ES-I3 (cell line): ENCODE results near the gene DDIT3.
A peak's percentile ranks its signal among the peaks of the same experiment; 100 is the strongest.

ENCODE experiments used
- H3K36me3 ChIP-seq: 2 replicates; pipeline ENCODE4 v1.6.1; 2013; ENCODE audit warnings: mild to moderate bottlenecking, low read length, control low read depth, moderate library complexity; ENCODE audit not compliant: insufficient read depth
- H3K4me1 ChIP-seq: 2 replicates; pipeline ENCODE4 v1.6.1; 2013; ENCODE audit warnings: mild to moderate bottlenecking, control low read depth, low read length; ENCODE audit not compliant: insufficient read depth
- H3K9ac ChIP-seq: 2 replicates; pipeline ENCODE4 v1.6.1; 2013; ENCODE audit warnings: low read depth, mild to moderate bottlenecking, low read length, moderate library complexity
- H3K9me3 ChIP-seq: 2 replicates; pipeline ENCODE4 v1.6.1; 2013; ENCODE audit warnings: mild to moderate bottlenecking, low read length, moderate library complexity; ENCODE audit not compliant: control insufficient read depth, insufficient read depth

DDIT3 gene

GRCh38 chr12:57550641-57551549 is 30.6 kb upstream of the DDIT3 start:
- Histone ChIP-seq H3K4me1 (peaks cover 21% of the 10 kb centered on the region), H3K9ac (peak overlapping the region; percentile 46; the same call in 1 of the 2 replicates), H3K9me3 (no peaks in the 10 kb centered on the region), H3K36me3 (no peaks in the 10 kb centered on the region)

- Histone ChIP-seq H3K9ac (peak within 1 kb of the TSS; percentile 46), H3K4me1 (peaks cover 26% of the 10 kb centered on the region), H3K9me3 (no peaks in the 10 kb centered on the region), H3K36me3 (no peaks in the 10 kb centered on the region; the same call in 1 of the 2 replicates)
Measured at GRCh38 chr12:57549909-57550640, 29.8 kb upstream of the DDIT3 start, which contains the start of gene KIF5A. Gene KIF5A (plus strand): TSS chr12:57550044. CDS start chr12:57550272, 228 bp downstream.

DNA sequence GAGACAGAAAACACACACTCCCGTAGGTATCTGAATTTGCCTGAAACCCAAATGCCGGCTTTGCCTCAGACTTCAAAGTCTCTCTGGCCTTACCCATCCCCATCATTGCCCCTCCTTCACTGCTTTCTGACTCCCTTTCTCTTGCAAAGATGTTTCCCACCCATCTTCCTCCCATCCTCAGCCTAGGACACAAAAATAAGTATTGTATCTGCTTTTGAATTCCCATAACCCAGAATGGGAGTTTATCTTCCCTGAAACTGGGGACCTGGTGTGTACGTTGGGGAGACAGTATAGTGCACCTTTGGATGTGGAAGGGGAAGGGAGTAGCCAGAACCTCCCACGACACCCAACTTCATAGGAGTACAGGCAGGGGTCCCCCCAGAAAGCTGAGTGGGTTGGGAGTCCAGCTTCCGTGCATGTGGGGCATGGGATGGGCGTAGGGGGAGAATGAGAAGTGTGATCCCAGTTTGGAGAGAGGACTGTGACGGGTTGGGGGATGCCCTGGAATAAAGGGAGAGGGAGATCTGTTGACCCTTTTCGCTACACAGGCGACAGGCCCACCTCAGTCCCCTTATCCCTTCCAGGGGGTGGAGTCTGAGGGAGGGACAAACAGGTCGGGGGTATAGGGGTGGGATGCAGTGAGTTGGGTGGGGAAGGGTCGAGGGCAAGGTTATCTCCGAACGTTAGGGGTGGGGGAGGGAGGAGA is 29.0 kb upstream of the DDIT3 start:
- H3K9me3 ChIP-seq, result no peaks in the 10 kb centered on the region
- H3K36me3 ChIP-seq, result peaks cover 3% of the 10 kb centered on the region; the same call in 1 of the 2 replicates
- peaks cover 26% of the 10 kb centered on the region for H3K4me1 ChIP-seq
- peak overlapping the region; percentile 46 for H3K9ac ChIP-seq

GRCh38 chr12:57548488-57548887 is 28.2 kb upstream of the DDIT3 start:
- Histone ChIP-seq H3K9ac (no peak overlapping the region), H3K4me1 (peaks cover 26% of the 10 kb centered on the region), H3K36me3 (peaks cover 3% of the 10 kb centered on the region; the same call in 1 of the 2 replicates)

DNA sequence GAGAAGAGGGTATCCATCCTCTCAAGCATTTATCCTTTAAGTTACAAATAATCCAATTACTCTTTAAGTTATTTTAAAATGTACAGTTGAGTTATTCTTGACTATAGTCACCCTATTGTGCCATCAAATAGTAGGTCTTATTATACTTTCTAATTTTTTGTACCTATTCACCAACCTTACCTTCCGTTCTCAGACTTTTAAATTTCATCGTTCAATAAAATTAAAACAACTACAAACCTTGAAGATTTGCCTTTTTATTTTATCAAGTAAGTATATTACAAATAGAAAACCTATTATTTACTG is 27.6 kb upstream of the DDIT3 start:
- Histone ChIP-seq H3K9ac (no peak overlapping the region), H3K9me3 (no peaks in the 10 kb centered on the region), H3K36me3 (peaks cover 3% of the 10 kb centered on the region; the same call in 1 of the 2 replicates), H3K4me1 (peaks cover 24% of the 10 kb centered on the region)

More at GRCh38 chr12:57548488-57548887, 28.2 kb upstream of the DDIT3 start:
- H3K9me3 ChIP-seq, result no peaks in the 10 kb centered on the region

DNA sequence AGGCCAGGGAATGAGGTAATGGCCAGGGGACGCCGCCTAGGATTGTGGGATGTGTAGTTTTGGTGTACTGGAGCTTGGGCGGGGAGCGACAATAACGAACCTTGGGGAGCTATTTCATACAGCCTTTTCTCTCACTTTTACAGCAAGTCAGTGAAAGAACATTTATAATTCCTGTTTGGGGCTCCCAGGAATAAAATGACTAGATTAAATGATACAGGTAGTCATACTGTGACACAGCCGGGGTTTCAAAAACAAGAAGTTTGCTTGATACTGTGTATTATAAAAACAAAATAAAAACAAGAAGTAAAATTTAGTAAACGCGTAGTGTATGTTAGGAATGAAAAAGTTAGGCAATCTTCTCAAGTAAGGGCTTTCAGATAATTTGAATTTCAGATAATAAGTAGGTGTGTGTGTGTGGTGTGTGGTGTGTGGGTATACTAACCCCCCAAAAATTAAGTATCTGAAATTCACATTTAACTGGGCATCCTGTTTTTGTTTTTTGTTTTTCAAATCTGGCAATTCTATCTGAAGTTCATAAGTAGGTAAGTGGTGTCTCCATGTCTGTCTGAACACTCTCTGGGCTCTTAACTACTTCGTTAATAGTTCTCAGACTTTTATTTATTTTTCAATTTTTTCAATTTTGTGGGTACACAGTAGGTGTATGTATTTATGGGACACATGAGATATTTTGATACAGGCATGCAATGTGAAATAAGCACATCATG is 27.1 kb upstream of the DDIT3 start:
- H3K36me3 ChIP-seq, result peaks cover 3% of the 10 kb centered on the region; the same call in 1 of the 2 replicates
- peaks cover 22% of the 10 kb centered on the region for H3K4me1 ChIP-seq
- H3K9ac ChIP-seq, result 0 out of 2 replicates have a peak overlapping the region, but pooled peaks have one; percentile 91
- H3K9me3 ChIP-seq, result no peaks in the 10 kb centered on the region

GRCh38 chr12:57546438-57547287 is 26.3 kb upstream of the DDIT3 start, which contains the start of gene DCTN2:
Gene DCTN2 (minus strand): TSS chr12:57547192. CDS start chr12:57547063, 129 bp downstream.
- H3K36me3 ChIP-seq, result peaks cover 3% of the 10 kb centered on the region; the same call in 1 of the 2 replicates
- peak within 1 kb of the TSS; percentile 91 for H3K9ac ChIP-seq
- no peaks in the 10 kb centered on the region for H3K9me3 ChIP-seq
- peaks cover 22% of the 10 kb centered on the region for H3K4me1 ChIP-seq

DNA sequence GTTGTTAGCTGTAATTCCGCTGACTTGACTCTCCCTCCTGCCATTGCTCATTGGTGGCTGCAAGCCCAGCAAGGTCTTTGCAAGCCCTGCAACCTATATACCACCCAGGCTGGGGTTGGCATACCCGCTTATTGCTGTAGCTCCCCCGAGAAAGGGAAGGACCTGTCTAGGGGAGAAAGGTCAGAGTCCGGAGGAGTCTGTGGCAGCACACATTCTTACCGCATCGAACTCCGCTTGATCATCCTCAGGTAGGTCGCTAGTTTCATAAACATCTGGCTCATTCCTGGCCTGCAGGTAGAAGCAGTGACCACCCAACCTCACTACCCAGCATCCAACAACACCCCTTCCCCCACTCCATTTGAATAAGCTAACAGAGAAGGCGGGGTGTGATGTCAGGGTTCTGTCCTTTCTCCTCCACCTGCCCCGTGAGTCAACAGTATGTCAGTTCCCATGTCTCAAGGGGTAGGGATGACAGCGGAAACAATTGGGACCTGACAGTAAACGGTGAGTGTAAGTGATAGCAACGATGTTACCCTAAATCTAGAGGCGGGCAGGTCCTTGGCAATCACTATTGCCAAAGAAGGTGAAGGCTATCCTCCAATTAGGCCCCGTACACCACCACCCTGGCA is 25.6 kb upstream of the DDIT3 start:
- H3K36me3 ChIP-seq, result peaks cover 3% of the 10 kb centered on the region; the same call in 1 of the 2 replicates
- H3K9ac ChIP-seq, result peak overlapping the region; percentile 91
- no peaks in the 10 kb centered on the region for H3K9me3 ChIP-seq
- peaks cover 22% of the 10 kb centered on the region for H3K4me1 ChIP-seq

DNA sequence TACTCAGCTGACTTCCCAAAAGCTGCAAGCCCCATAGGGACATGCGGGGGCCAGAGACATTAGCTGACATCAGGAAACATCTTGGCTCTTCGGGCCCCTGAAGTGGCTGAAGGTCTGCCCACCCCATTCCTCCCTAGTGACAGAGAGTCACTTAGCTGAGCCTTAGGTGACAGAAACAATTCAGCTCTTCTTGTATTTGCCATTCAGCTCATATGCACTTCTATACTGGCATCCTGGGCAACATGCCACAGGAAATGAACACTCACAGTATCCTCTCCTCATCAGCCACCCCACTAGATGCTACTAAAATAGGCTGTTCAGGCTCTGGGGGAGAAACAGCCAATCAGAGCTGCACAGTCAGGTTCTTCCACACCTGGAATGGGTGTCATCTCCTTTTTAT is 23.3 kb upstream of the DDIT3 start:
- Histone ChIP-seq H3K9ac (no peak overlapping the region), H3K9me3 (no peaks in the 10 kb centered on the region), H3K36me3 (peaks cover 5% of the 10 kb centered on the region; the same call in 1 of the 2 replicates), H3K4me1 (peaks cover 11% of the 10 kb centered on the region)

DNA sequence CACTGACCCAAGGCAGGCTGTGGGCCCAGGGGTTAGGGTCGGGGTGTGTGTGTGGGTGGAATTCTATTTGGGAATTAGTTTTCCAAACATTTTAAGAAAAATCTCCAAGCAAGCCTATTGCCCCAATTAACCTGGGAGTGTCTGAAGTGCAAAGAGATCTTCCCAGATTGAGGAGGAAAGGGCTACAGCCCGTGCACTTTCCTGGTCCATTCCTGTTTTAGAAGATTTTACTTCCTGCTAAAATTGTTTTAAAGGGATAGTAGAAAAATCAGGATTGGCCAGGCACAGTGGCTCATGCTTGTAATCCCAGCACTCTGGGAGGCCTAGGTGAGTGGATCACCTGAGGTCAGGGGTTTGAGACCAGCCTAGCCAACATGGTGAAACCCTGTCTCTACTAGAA is 21.4 kb upstream of the DDIT3 start:
- peaks cover 8% of the 10 kb centered on the region; the same call in 1 of the 2 replicates for H3K36me3 ChIP-seq

GRCh38 chr12:57541001-57541400 is 20.7 kb upstream of the DDIT3 start:
- peaks cover 6% of the 10 kb centered on the region for H3K4me1 ChIP-seq
- H3K36me3 ChIP-seq, result peaks cover 8% of the 10 kb centered on the region; the same call in 1 of the 2 replicates
- no peak overlapping the region for H3K9ac ChIP-seq
- H3K9me3 ChIP-seq, result no peaks in the 10 kb centered on the region

More for the DNA sequence above, 21.4 kb upstream of the DDIT3 start:
- peaks cover 11% of the 10 kb centered on the region for H3K4me1 ChIP-seq
- no peaks in the 10 kb centered on the region for H3K9me3 ChIP-seq
- H3K9ac ChIP-seq, result no peak overlapping the region

DNA sequence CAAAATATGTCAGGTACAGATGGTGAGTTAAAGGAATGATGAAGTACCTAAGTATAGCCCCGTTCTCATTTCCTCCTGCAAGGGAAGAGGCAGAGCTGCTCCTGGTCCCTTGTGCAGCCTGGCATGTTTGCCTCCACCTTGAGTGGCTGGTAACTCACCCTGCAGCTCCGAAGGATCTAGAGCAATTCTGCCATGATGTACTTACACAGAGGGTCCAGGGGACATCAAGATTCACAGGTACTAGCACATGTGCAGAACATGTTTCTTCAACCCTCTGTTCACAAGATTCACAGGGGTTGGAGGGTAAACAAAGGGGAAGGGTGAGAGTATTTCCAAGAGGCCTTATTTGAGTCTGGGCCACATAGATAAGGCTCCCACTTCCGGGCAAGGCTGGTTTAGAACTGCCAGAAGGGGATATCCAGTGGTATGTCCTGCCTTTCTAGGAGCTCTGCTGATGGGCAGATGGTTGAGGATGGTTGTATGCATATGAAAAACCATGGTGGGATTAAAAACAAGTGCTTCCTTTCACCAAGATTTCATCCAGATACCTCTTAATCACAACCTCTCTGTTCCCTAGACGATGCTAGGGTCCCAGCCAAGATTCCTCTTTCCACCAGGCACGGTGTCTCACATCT is 18.9 kb upstream of the DDIT3 start:
- no peak overlapping the region for H3K9ac ChIP-seq
- H3K9me3 ChIP-seq, result no peaks in the 10 kb centered on the region
- peaks cover 12% of the 10 kb centered on the region; the same call in 1 of the 2 replicates for H3K36me3 ChIP-seq
- H3K4me1 ChIP-seq, result no peaks in the 10 kb centered on the region
